ENCODE results near the gene IP6K1.

DNA sequence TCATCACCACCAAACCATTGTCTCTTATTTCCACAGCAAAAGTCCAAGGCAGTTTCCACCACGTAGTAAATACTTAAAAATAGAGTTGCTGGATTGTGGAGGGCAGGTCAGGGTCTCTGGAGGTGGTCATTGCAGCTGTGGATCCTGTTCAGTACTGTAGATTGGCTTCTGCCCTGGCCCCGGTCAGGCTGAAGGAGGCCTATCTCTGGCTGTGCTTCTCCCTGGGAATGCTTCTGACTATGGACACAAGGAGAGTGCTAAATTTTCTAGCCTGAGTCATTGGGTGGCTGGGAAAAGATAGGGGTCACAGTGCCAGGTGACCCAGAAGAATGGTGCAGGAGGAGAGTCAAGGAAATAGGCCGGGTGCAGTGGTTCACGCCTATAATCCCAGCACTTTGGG lies 36.3 kb downstream of the IP6K1 start:
- TF ChIP-seq, protein P1, sequence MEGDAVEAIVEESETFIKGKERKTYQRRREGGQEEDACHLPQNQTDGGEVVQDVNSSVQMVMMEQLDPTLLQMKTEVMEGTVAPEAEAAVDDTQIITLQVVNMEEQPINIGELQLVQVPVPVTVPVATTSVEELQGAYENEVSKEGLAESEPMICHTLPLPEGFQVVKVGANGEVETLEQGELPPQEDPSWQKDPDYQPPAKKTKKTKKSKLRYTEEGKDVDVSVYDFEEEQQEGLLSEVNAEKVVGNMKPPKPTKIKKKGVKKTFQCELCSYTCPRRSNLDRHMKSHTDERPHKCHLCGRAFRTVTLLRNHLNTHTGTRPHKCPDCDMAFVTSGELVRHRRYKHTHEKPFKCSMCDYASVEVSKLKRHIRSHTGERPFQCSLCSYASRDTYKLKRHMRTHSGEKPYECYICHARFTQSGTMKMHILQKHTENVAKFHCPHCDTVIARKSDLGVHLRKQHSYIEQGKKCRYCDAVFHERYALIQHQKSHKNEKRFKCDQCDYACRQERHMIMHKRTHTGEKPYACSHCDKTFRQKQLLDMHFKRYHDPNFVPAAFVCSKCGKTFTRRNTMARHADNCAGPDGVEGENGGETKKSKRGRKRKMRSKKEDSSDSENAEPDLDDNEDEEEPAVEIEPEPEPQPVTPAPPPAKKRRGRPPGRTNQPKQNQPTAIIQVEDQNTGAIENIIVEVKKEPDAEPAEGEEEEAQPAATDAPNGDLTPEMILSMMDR (IDR thresholded peaks at IDR 0.05 in 8 of 11, conservative IDR thresholded peaks at IDR 0.05 in 3 of 11): no peak
- TF ChIP-seq POLR2AphosphoS5 (IDR thresholded peaks at IDR 0.05): no peak
